Activated B cell treated with CpG ODN at 0.5 μM for 24 hours (primary cell): ENCODE results near the gene ERBB4. TPM values are rescaled to one million over a fixed set of nuclear protein-coding genes. Genes with fewer than 3 reads are reported as not detected.

ENCODE experiments used
- ATAC-seq: fragments of 200-7000 bp; cut with Tn5 transposase; one replicate; pipeline ENCODE4 v1.10.0; 2021; ENCODE audit warnings: low read depth, mild to moderate bottlenecking, moderate library complexity
- CTCF ChIA-PET: fragments of 350-600 bp; sonication (Branson Sonifier 250); formaldehyde crosslinking; loops from one replicate; lab custom pipeline; 2021; ENCODE audit warnings: antibody characterized with exemption; lab: Charles Lee
- POLR2A ChIA-PET: fragments of 350-600 bp; sonication (Branson Sonifier 250); formaldehyde crosslinking; loops from one replicate; lab custom pipeline; 2021; ENCODE audit warnings: antibody characterized with exemption; lab: Charles Lee
- DNase-seq: peaks from one replicate; pipeline ENCODE4 v3.0.0; 2022
- H3K27ac Mint-ChIP-seq: one replicate; pipeline ENCODE4 v1.8.0; 2020; ENCODE audit warnings: mixed read lengths
- H3K27me3 Mint-ChIP-seq: one replicate; pipeline ENCODE4 v1.8.0; 2021; ENCODE audit warnings: mixed read lengths
- H3K36me3 Mint-ChIP-seq: one replicate; pipeline ENCODE4 v1.8.0; 2021; ENCODE audit warnings: low read depth, mixed read lengths
- H3K4me1 Mint-ChIP-seq: one replicate; pipeline ENCODE4 v1.8.0; 2021; ENCODE audit warnings: mixed read lengths
- H3K4me3 Mint-ChIP-seq: one replicate; pipeline ENCODE4 v1.8.0; 2020; ENCODE audit warnings: mild to moderate bottlenecking, mixed read lengths
- H3K9me3 Mint-ChIP-seq: one replicate; pipeline ENCODE4 v1.8.0; 2020; ENCODE audit warnings: mixed read lengths
- intact Hi-C: fragments of 100-400 bp; cut with micrococcal nuclease; formaldehyde crosslinking; loops from one replicate; pipeline ENCODE4 v1.15.1; 2024
- total RNA-seq: library from RNA; stranded (reverse); gene quantifications from 2 replicates; pipeline ENCODE4 v1.2.3, GENCODE V29; 2022
- TF ChIP-seq, protein P1 (sequence below): fragments of 200-600 bp; IDR thresholded peaks from one replicate; pipeline ENCODE4 v1.8.0; 2022; ENCODE audit warnings: antibody characterized with exemption, mild to moderate bottlenecking

The ERBB4 gene
- total RNA-seq, 1 donor from 2014 or later = not detected

- Mint-ChIP-seq H3K4me3 (no peak overlapping the region), H3K9me3 (no peaks in the 10 kb centered on the region), H3K27me3 (no peaks in the 10 kb centered on the region), H3K36me3 (no peaks in the 10 kb centered on the region), H3K4me1 (no peaks in the 10 kb centered on the region), H3K27ac (no peak overlapping the region)
- ChIA-PET POLR2A (no interaction called here), CTCF (no interaction called here)
- TF ChIP-seq, protein P1, sequence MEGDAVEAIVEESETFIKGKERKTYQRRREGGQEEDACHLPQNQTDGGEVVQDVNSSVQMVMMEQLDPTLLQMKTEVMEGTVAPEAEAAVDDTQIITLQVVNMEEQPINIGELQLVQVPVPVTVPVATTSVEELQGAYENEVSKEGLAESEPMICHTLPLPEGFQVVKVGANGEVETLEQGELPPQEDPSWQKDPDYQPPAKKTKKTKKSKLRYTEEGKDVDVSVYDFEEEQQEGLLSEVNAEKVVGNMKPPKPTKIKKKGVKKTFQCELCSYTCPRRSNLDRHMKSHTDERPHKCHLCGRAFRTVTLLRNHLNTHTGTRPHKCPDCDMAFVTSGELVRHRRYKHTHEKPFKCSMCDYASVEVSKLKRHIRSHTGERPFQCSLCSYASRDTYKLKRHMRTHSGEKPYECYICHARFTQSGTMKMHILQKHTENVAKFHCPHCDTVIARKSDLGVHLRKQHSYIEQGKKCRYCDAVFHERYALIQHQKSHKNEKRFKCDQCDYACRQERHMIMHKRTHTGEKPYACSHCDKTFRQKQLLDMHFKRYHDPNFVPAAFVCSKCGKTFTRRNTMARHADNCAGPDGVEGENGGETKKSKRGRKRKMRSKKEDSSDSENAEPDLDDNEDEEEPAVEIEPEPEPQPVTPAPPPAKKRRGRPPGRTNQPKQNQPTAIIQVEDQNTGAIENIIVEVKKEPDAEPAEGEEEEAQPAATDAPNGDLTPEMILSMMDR = no peak
- DNase-seq = no peak
- intact Hi-C loops = no loop called here
- no peak for ATAC-seq
Measured at GRCh38 chr2:211451642-211452041, 1087.0 kb downstream of the ERBB4 start.

DNA sequence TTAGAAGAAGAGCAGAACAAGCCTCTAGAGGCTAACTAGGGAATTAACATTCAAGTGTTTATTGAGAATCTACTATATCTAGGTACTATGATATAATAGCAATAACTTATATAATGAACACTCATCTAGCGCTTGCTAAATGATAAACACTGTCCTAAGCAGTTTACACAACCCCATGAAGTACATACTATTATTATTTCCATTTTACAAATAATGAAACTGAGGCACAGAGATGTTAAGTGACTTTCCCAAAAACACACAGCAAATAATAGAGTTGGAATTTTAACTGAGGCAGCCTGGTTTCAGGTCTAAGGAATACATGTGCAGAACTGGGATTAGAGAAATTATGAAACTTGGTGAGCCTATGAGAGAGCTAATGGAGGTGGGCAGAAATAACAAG is 1088.8 kb downstream of the ERBB4 start:
- DNase-seq (no peak), ATAC-seq (no peak)
- TF ChIP-seq, protein P1 = no peak
- CTCF ChIA-PET = no interaction called here
- Mint-ChIP-seq H3K27me3 (no peaks in the 10 kb centered on the region), H3K4me1 (no peaks in the 10 kb centered on the region), H3K9me3 (no peaks in the 10 kb centered on the region), H3K4me3 (no peak overlapping the region), H3K36me3 (no peaks in the 10 kb centered on the region), H3K27ac (no peak overlapping the region)
- intact Hi-C loops = no loop called here
- POLR2A ChIA-PET = no interaction called here

- DNase-seq (no peak), ATAC-seq (no peak)
- H3K27me3 Mint-ChIP-seq = no peaks in the 10 kb centered on the region
- TF ChIP-seq, protein P1 = no peak
- H3K9me3 Mint-ChIP-seq = no peaks in the 10 kb centered on the region
- H3K4me3 Mint-ChIP-seq = no peak overlapping the region
- POLR2A ChIA-PET = no interaction called here
- H3K4me1 Mint-ChIP-seq = no peaks in the 10 kb centered on the region
- CTCF ChIA-PET = no interaction called here
- intact Hi-C loops = no loop called here
- H3K27ac Mint-ChIP-seq = no peak overlapping the region
- no peaks in the 10 kb centered on the region for H3K36me3 Mint-ChIP-seq
Measured at GRCh38 chr2:211447548-211447947, 1091.1 kb downstream of the ERBB4 start.

- no peaks in the 10 kb centered on the region for H3K9me3 Mint-ChIP-seq
- POLR2A ChIA-PET = no interaction called here
- TF ChIP-seq, protein P1 = no peak
- intact Hi-C loops = no loop called here
- no peak for ATAC-seq
- no peak overlapping the region for H3K4me3 Mint-ChIP-seq
- CTCF ChIA-PET = no interaction called here
- H3K4me1 Mint-ChIP-seq = no peaks in the 10 kb centered on the region
- no peak overlapping the region for H3K27ac Mint-ChIP-seq
- no peak for DNase-seq
- H3K27me3 Mint-ChIP-seq = no peaks in the 10 kb centered on the region
- H3K36me3 Mint-ChIP-seq = no peaks in the 10 kb centered on the region
Measured at GRCh38 chr2:211440107-211440506, 1098.5 kb downstream of the ERBB4 start.

DNA sequence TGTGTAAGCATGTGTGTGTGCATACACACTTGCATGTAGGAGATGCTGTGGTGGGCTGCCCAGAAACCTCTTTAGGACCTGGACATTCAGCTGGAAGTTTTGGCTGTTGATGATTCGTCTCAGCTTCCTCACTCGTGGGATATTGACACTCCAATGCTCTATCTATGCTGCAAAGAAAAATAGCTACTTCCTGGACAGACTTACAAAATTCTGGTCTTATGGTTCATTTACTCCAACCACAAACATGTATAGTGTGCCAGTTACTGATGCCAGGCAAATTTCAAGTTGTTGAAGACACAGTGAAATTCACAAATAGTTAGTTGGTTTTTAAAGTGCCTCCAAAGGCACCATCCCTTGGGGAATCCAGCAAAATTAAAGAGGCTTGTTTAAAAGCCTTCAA is 1099.6 kb downstream of the ERBB4 start:
- Mint-ChIP-seq H3K4me1 (no peaks in the 10 kb centered on the region), H3K27ac (no peak overlapping the region), H3K4me3 (no peak overlapping the region), H3K27me3 (no peaks in the 10 kb centered on the region), H3K36me3 (no peaks in the 10 kb centered on the region), H3K9me3 (no peaks in the 10 kb centered on the region)
- DNase-seq (no peak), ATAC-seq (no peak)
- intact Hi-C loops = no loop called here
- POLR2A ChIA-PET = no interaction called here
- CTCF ChIA-PET = no interaction called here
- TF ChIP-seq, protein P1 = no peak
